Uterus (tissue), 4 donors: ENCODE results near the gene CCDC182. TPM values are rescaled to one million over a fixed set of nuclear protein-coding genes. Genes with fewer than 3 reads are reported as not detected.

ENCODE experiments used
- DNase-seq, 2 donors: peaks; one replicate each; pipeline ENCODE4 v3.0.0-alpha.2; 2019 to 2020
- H3K27ac ChIP-seq, 2 donors: fragments of 200-600 bp; sonication (generic); 1 replicate in 1 of 2; 2 replicates in 1 of 2; pipeline ENCODE4 v1.5.1; 2016 to 2018
- H3K27me3 ChIP-seq, 2 donors: fragments of 200-600 bp; sonication (generic); one replicate each; pipeline ENCODE4 v1.5.1; 2018 to 2019; ENCODE audit warnings: control low read depth in 1 of 2
- H3K36me3 ChIP-seq, 2 donors: fragments of 200-600 bp; sonication (generic); one replicate each; pipeline ENCODE4 v1.5.1; 2019; ENCODE audit warnings: control low read depth in 1 of 2
- H3K4me1 ChIP-seq, 2 donors: fragments of 200-600 bp; sonication (generic); one replicate each; pipeline ENCODE4 v1.5.1; 2018 to 2019; ENCODE audit warnings: control low read depth in 1 of 2
- H3K4me3 ChIP-seq, 2 donors: fragments of 200-600 bp; sonication (generic); 1 replicate in 1 of 2; 2 replicates in 1 of 2; pipeline ENCODE4 v1.5.1; 2018 to 2019; ENCODE audit warnings: mild to moderate bottlenecking in 1 of 2
- H3K9me3 ChIP-seq, 2 donors: fragments of 200-600 bp; sonication (generic); one replicate each; pipeline ENCODE4 v1.5.1; 2019; ENCODE audit warnings: control low read depth in 1 of 2
- POLR2A ChIP-seq, 2 donors: fragments of 450-650 bp; IDR thresholded peaks; one replicate each; pipeline ENCODE4 v1.6.1; 2016; ENCODE audit warnings: antibody characterized with exemption in 2 of 2, mild to moderate bottlenecking in 1 of 2, moderate library complexity in 1 of 2
- intact Hi-C: fragments of 100-400 bp; cut with DNase I; formaldehyde crosslinking; loops from one replicate; pipeline ENCODE4 v1.15.1; 2023; ENCODE audit warnings: low total_unique reads
- total RNA-seq, 4 donors: library from RNA; depleted of rRNA in 3 of 4; stranded (reverse); fragments of >200 nt in 3 of 4; gene quantifications; one replicate each; pipeline versions ENCODE4 v1.1.0 to v1.2.4, GENCODE V29; 2014 to 2023
- TF ChIP-seq, protein P1 (sequence below), 4 experiments: fragments of 200-600 bp in 2 of 4; fragments of 450-650 bp in 2 of 4; sonication (generic) in 2 of 4; IDR thresholded peaks; one replicate each; pipeline ENCODE4 v1.5.1; 2016 to 2019; ENCODE audit warnings: antibody characterized with exemption in 4 of 4, mild to moderate bottlenecking in 2 of 4, moderate library complexity in 1 of 4
- donor health status: DM: yes; HTN: yes; CAD: no.

The CCDC182 gene
- total RNA-seq, 4 donors from 2014 or later: not detected

GRCh38 chr17:57732062-57732461 lies 13.0 kb downstream of the CCDC182 start:
- no peak for DNase-seq
- Histone ChIP-seq H3K36me3 (no peaks in the 10 kb centered on the region), H3K9me3 (no peaks in the 10 kb centered on the region), H3K27me3 (no peaks in the 10 kb centered on the region), H3K4me3 (no peak overlapping the region), H3K4me1 (no peaks in the 10 kb centered on the region), H3K27ac (no peak overlapping the region)
- TF ChIP-seq, protein P1, sequence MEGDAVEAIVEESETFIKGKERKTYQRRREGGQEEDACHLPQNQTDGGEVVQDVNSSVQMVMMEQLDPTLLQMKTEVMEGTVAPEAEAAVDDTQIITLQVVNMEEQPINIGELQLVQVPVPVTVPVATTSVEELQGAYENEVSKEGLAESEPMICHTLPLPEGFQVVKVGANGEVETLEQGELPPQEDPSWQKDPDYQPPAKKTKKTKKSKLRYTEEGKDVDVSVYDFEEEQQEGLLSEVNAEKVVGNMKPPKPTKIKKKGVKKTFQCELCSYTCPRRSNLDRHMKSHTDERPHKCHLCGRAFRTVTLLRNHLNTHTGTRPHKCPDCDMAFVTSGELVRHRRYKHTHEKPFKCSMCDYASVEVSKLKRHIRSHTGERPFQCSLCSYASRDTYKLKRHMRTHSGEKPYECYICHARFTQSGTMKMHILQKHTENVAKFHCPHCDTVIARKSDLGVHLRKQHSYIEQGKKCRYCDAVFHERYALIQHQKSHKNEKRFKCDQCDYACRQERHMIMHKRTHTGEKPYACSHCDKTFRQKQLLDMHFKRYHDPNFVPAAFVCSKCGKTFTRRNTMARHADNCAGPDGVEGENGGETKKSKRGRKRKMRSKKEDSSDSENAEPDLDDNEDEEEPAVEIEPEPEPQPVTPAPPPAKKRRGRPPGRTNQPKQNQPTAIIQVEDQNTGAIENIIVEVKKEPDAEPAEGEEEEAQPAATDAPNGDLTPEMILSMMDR (IDR thresholded peaks at IDR 0.05): no peak
- no peak for TF ChIP-seq POLR2A (IDR thresholded peaks at IDR 0.05)
- intact Hi-C loops: no loop called here

- no peak for TF ChIP-seq POLR2A (IDR thresholded peaks at IDR 0.05)
- TF ChIP-seq, protein P1 (IDR thresholded peaks at IDR 0.05): no peak
- Histone ChIP-seq H3K27ac (no peak overlapping the region), H3K27me3 (no peaks in the 10 kb centered on the region), H3K4me1 (no peaks in the 10 kb centered on the region), H3K9me3 (no peaks in the 10 kb centered on the region), H3K4me3 (no peak overlapping the region), H3K36me3 (no peaks in the 10 kb centered on the region)
- intact Hi-C loops: no loop called here
- no peak for DNase-seq
Measured at GRCh38 chr17:57730026-57730701, 14.9 kb downstream of the CCDC182 start.

DNA sequence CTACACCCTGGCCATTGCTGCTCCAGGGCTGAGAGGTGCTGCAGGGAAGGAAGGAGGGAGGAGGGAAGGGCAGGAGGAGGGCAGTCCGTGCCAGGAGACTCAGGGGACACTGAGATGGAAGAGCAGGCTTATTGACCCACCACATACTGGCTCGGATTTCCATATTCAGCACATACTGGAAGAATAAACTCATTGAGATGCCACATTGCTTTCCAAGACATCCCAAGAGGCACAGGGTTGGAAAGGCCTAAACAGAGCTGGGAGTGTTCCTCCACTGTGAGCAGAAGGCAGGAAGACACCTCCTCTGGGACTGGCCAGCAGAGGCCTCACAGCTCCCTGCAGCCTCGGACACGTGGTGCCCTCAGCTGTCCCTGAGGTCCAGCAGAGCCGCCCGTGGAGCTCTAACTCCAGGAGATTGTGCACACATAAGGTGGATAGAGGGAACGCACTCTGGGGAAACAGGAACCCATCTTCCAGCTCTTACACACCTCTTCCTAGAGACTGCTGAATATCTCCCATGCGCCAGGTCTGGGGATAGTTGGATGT lies 17.4 kb downstream of the CCDC182 start:
- intact Hi-C loops: no loop called here

GRCh38 chr17:57726838-57727237 lies 18.3 kb downstream of the CCDC182 start:
- H3K4me3 ChIP-seq: no peak overlapping the region
- no peak overlapping the region for H3K27ac ChIP-seq
- no peaks in the 10 kb centered on the region for H3K27me3 ChIP-seq
- H3K36me3 ChIP-seq: no peaks in the 10 kb centered on the region
- intact Hi-C loops: no loop called here
- H3K9me3 ChIP-seq: no peaks in the 10 kb centered on the region
- TF ChIP-seq, protein P1 (IDR thresholded peaks at IDR 0.05): no peak
- TF ChIP-seq POLR2A (IDR thresholded peaks at IDR 0.05): no peak
- H3K4me1 ChIP-seq: no peaks in the 10 kb centered on the region
- DNase-seq: no peak

More for the DNA sequence above, 17.4 kb downstream of the CCDC182 start:
- no peak for DNase-seq
- no peak for TF ChIP-seq POLR2A (IDR thresholded peaks at IDR 0.05)
- TF ChIP-seq, protein P1 (IDR thresholded peaks at IDR 0.05): no peak
- H3K4me1 ChIP-seq: no peaks in the 10 kb centered on the region
- H3K27me3 ChIP-seq: no peaks in the 10 kb centered on the region
- H3K27ac ChIP-seq: no peak overlapping the region
- H3K9me3 ChIP-seq: no peaks in the 10 kb centered on the region
- no peak overlapping the region for H3K4me3 ChIP-seq
- no peaks in the 10 kb centered on the region for H3K36me3 ChIP-seq

GRCh38 chr17:57726213-57726790 lies 18.8 kb downstream of the CCDC182 start:
- TF ChIP-seq, protein P1 (IDR thresholded peaks at IDR 0.05): no peak
- no peak for TF ChIP-seq POLR2A (IDR thresholded peaks at IDR 0.05)
- intact Hi-C loops: no loop called here
- Histone ChIP-seq H3K36me3 (no peaks in the 10 kb centered on the region), H3K4me1 (no peaks in the 10 kb centered on the region), H3K4me3 (no peak overlapping the region), H3K27me3 (no peaks in the 10 kb centered on the region), H3K27ac (no peak overlapping the region), H3K9me3 (no peaks in the 10 kb centered on the region)
- DNase-seq: no peak
